GM12878 (cell line): ENCODE data around the gene NTF4. TPM values are rescaled to one million over a fixed set of nuclear protein-coding genes. Genes with fewer than 3 reads are reported as not detected.

Experiments used
- ATAC-seq: fragments of 200-7000 bp; cut with Tn5 transposase; 3 replicates; pipeline ENCODE4 v1.9.1; 2020; ENCODE audit warnings: mild to moderate bottlenecking, moderate library complexity
- BruUV-seq: library from RNA; stranded (reverse); fragments of 400-500 nt; replicated peaks from 2 replicates; lab custom pipeline; 2021; lab: Mats Ljungman, UMichigan
- CTCF ChIA-PET: fragments of 300-600 bp; sonication (Branson Sonifier 250); formaldehyde crosslinking; extraction: SDS; loops from one replicate; lab custom pipeline; 2021; ENCODE audit warnings: inconsistent platforms; lab: Yijun Ruan, JAX
- POLR2A ChIA-PET: fragments of 350-600 bp; formaldehyde crosslinking; extraction: SDS; loops from one replicate; lab custom pipeline; 2021; ENCODE audit warnings: inconsistent platforms; lab: Charles Lee
- RAD21 ChIA-PET: fragments of 300-600 bp; sonication (Branson Sonifier 250); formaldehyde crosslinking; loops from one replicate; lab custom pipeline; 2023; ENCODE audit warnings: antibody characterized with exemption; ENCODE audit not compliant: unreplicated experiment; lab: Charles Lee
- SMC1A ChIA-PET: fragments of 300-600 bp; sonication (Branson Sonifier 250); formaldehyde crosslinking; loops from one replicate; lab custom pipeline; 2023; ENCODE audit not compliant: unreplicated experiment, uncharacterized antibody; lab: Charles Lee
- DNase-seq: peaks from one replicate; pipeline ENCODE4 v3.0.0-alpha.2; 2011; ENCODE audit warnings: low read depth, low spot score
- FAIRE-seq: peaks from 3 replicates; lab custom pipeline; 2011; peaks lifted over from hg19 to GRCh38; lab: Jason Lieb, UNC
- H2AFZ ChIP-seq: 2 replicates; pipeline ENCODE4 v1.6.0; 2011; ENCODE audit warnings: low read depth, low read length, control low read depth; ENCODE audit not compliant: control insufficient read depth
- H3K27ac ChIP-seq: 2 replicates; pipeline ENCODE4 v1.5.1; 2011; ENCODE audit warnings: control low read depth; ENCODE audit not compliant: control insufficient read depth, insufficient read depth
- H3K27me3 ChIP-seq, 2 experiments: replicated peaks in 1 of 2; 2 replicates each; pipeline versions ENCODE4 v1.6.0 to v1.6.1; 2011; ENCODE audit warnings: low read length in 1 of 2; ENCODE audit not compliant: control insufficient read depth in 2 of 2, insufficient read depth in 2 of 2
- H3K36me3 ChIP-seq, 2 experiments: 2 replicates each; pipeline ENCODE4 v1.5.1; 2011; ENCODE audit warnings: low read length in 1 of 2; ENCODE audit not compliant: control insufficient read depth in 2 of 2, insufficient read depth in 2 of 2
- H3K4me1 ChIP-seq: 2 replicates; pipeline ENCODE4 v1.6.1; 2011; ENCODE audit warnings: mild to moderate bottlenecking, low read length, moderate library complexity, mixed read lengths; ENCODE audit not compliant: control insufficient read depth, insufficient read depth
- H3K4me2 ChIP-seq: 2 replicates; pipeline ENCODE4 v1.6.0; 2011; ENCODE audit warnings: control low read depth; ENCODE audit not compliant: control insufficient read depth, insufficient read depth
- H3K4me3 ChIP-seq: fragments of 200-600 bp; sonication (generic); 2 replicates; pipeline ENCODE4 v1.5.1; 2016
- H3K79me2 ChIP-seq: 2 replicates; pipeline ENCODE4 v1.6.0; 2011; ENCODE audit warnings: low read length; ENCODE audit not compliant: control insufficient read depth, insufficient read depth
- H3K9ac ChIP-seq: 2 replicates; pipeline ENCODE4 v1.8.0; 2011; ENCODE audit warnings: low read length, control low read depth, mixed read lengths; ENCODE audit not compliant: control insufficient read depth, insufficient read depth
- H3K9me3 ChIP-seq: replicated peaks from 3 replicates; pipeline ENCODE4 v1.5.1; 2011; ENCODE audit warnings: mild to moderate bottlenecking, low read length; ENCODE audit not compliant: control insufficient read depth, insufficient read depth
- H4K20me1 ChIP-seq: 2 replicates; pipeline ENCODE4 v1.6.0; 2011; ENCODE audit not compliant: control insufficient read depth, insufficient read depth
- CTCF ChIP-seq, 3 experiments: IDR thresholded peaks in 2 of 3; conservative IDR thresholded peaks in 1 of 3; 2 replicates each; pipeline ENCODE4 v1.5.1; 2011; ENCODE audit warnings: low read depth in 3 of 3, low read length in 3 of 3, mild to moderate bottlenecking in 3 of 3, control low read depth in 2 of 3, moderate library complexity in 2 of 3, inconsistent platforms in 1 of 3, mixed read lengths in 1 of 3; ENCODE audit not compliant: control insufficient read depth in 2 of 3, insufficient read depth in 1 of 3; ENCODE audit errors: extremely low read depth in 1 of 3
- POLR2A ChIP-seq: IDR thresholded peaks from 2 replicates; pipeline ENCODE4 v1.6.1; 2011; ENCODE audit warnings: low read depth, mild to moderate bottlenecking, low read length
- WGBS: methylation state at CpG from one replicate; pipeline ENCODE4 v1.1.6; 2016; ENCODE audit warnings: low lambda C conversion rate; ENCODE audit not compliant: insufficient replicate concordance, insufficient coverage; ENCODE audit errors: missing lambda C conversion rate; 5-methylcytosine and 5-hydroxymethylcytosine counted together
- in situ Hi-C: fragments of 300-500 bp; cut with MboI; formaldehyde crosslinking; loops from 9 replicates; pipeline ENCODE4 v1.14.3; 2018; ENCODE audit warnings: mixed read lengths
- intact Hi-C: fragments of 100-400 bp; cut with micrococcal nuclease; formaldehyde crosslinking; loops from one replicate; pipeline ENCODE4 v1.14.2; 2022; ENCODE audit not compliant: unreplicated experiment
- polyA plus RNA-seq, 11 experiments: library from polyadenylated mRNA; depleted of rRNA in 4 of 11; unstranded in 6 of 11; stranded (reverse) in 5 of 11; fragments of >200 nt; fragmentation: Nextera tagmentation in 4 of 11; fragmentation: Illumina TruSeq in 1 of 11; extraction: Ambion mirVana in 4 of 11; extraction: Trizol in 1 of 11; gene quantifications; 1 replicate in 1 of 11; 2 replicates in 10 of 11; pipeline versions ENCODE4 v1.2.1 to v1.2.3, GENCODE V29; 2011 to 2016; ENCODE audit warnings: inconsistent platforms in 2 of 11, missing spikeins in 2 of 11, low read depth in 1 of 11
- total RNA-seq, 4 experiments: library from RNA; depleted of rRNA in 3 of 4; stranded (reverse); fragments of >200 nt in 3 of 4; fragmentation: Illumina TruSeq in 1 of 4; extraction: Trizol in 1 of 4; gene quantifications; 2 replicates each; pipeline versions ENCODE4 v1.2.1 to v1.2.3, GENCODE V29; 2013 to 2021

NTF4 gene
- total and polyA plus RNA-seq, 10 of the 15 experiments (the other 5 are each of a cell fraction or from before 2014, with no cell fraction given): not detected

GRCh38 chr19:49073514-49074378, 9.1 kb upstream of the NTF4 start:
- Histone ChIP-seq H3K4me3 (no peak overlapping the region), H3K36me3 (no peaks in the 10 kb centered on the region), H3K4me1 (no peaks in the 10 kb centered on the region), H4K20me1 (no peaks in the 10 kb centered on the region), H3K79me2 (no peaks in the 10 kb centered on the region)
- BruUV-seq: no TSS peak
- 56% methylated on average over 23 of the region's 23 CpGs for WGBS
- ATAC-seq: peak; percentile 41; the same call in 2 of the 3 replicates
- in situ Hi-C loops: no loop called here
- DNase-seq: no peak
- POLR2A ChIA-PET: interaction anchor here (0.7 kb wide), 1 partner anchor 25 kb away, joined by 8 read pairs; no protein-coding TSS in a partner anchor
- FAIRE-seq: no peak
- no peak for TF ChIP-seq POLR2A
- TF ChIP-seq CTCF (IDR thresholded peaks at IDR 0.05 in 2 of 3, conservative IDR thresholded peaks at IDR 0.05 in 1 of 3; ENCODE audit: control insufficient read depth in 2 of 3, extremely low read depth in 1 of 3, insufficient read depth in 1 of 3, low read depth in 3 of 3, low read length in 3 of 3): peak in 2 of 3 experiments; percentile 12 to 34; a peak in 2 of 6 replicates
- TF ChIP-seq, all 136 proteins: peak for 1
- H3K9me3 ChIP-seq: no peaks in the 10 kb centered on the region; the same call in 2 of the 3 replicates
- ChIA-PET CTCF (interaction anchor here (0.6 to 2.6 kb wide), 5 partner anchors 26 to 731 kb away, joined by 3 to 15 read pairs (median 4); no protein-coding TSS in a partner anchor), RAD21 (no interaction called here), SMC1A (interaction anchor here (0.8 to 1.3 kb wide), 2 partner anchors 24 to 135 kb away, joined by 3 read pairs; no protein-coding TSS in a partner anchor)
- H3K27ac ChIP-seq: no peak overlapping the region
- peaks cover 0 to 3% of the 10 kb centered on the region in 2 experiments; a peak in 3 of 4 replicates for H3K27me3 ChIP-seq
- no peak overlapping the region for H3K9ac ChIP-seq
- intact Hi-C loops: no loop called here
- no peak overlapping the region for H3K4me2 ChIP-seq
- H2AFZ ChIP-seq: no peak overlapping the region
